ENCODE measurements around the gene GOLM1. TPM values are rescaled to one million over a fixed set of nuclear protein-coding genes. Genes with fewer than 3 reads are reported as not detected.
A peak's percentile ranks its signal among the peaks of the same experiment; 100 is the strongest.

GOLM1 gene
- total and polyA plus RNA-seq, 11 donors = 1.9 to 16.8 (median 3.8) TPM

- WGBS, 4 donors = 72 to 81% (median 76%) methylated on average over 16 to 17 of the region's 17 CpGs
- intact Hi-C loops (cut with DNase I) = no loop called here
- H3K4me3 ChIP-seq = no peak overlapping the region
- H3K36me3 ChIP-seq = peaks cover 0 to 28% (median 4%) of the 10 kb centered on the region in 9 donors
- H3K9me3 ChIP-seq = no peaks in the 10 kb centered on the region
- H3K4me1 ChIP-seq = no peaks in the 10 kb centered on the region
- H3K27ac ChIP-seq = no peak overlapping the region
- no peak for ATAC-seq
- DNase-seq = no peak
- no peak for TF ChIP-seq POLR2A (IDR thresholded peaks at IDR 0.05)
- TF ChIP-seq CTCF (IDR thresholded peaks at IDR 0.05) = peak in 8 of 12 donors; percentile 9 to 43 (median 23)
- H3K27me3 ChIP-seq = no peaks in the 10 kb centered on the region
Measured at GRCh38 chr9:86034863-86035734, 64.3 kb downstream of the GOLM1 start.

GRCh38 chr9:86027767-86028166, 71.6 kb downstream of the GOLM1 start:
- intact Hi-C loops (cut with DNase I) = no loop called here

GRCh38 chr9:86022687-86023266, 76.6 kb downstream of the GOLM1 start:
- WGBS, 4 donors = 68 to 73% (median 72%) methylated on average over 3 of the region's 3 CpGs
- no peaks in the 10 kb centered on the region for H3K27me3 ChIP-seq
- peaks cover 0 to 99% (median 90%) of the 10 kb centered on the region in 9 donors for H3K36me3 ChIP-seq
- intact Hi-C loops (cut with DNase I) = no loop called here
- no peak overlapping the region for H3K4me3 ChIP-seq
- DNase-seq (no peak), ATAC-seq (no peak)
- no peak overlapping the region for H3K27ac ChIP-seq
- H3K9me3 ChIP-seq = peaks cover 0 to under 1% (median 0%) of the 10 kb centered on the region in 12 donors
- H3K4me1 ChIP-seq = peaks cover 0 to 3% (median 0%) of the 10 kb centered on the region in 12 donors
- TF ChIP-seq POLR2A (IDR thresholded peaks at IDR 0.05) (no peak), CTCF (IDR thresholded peaks at IDR 0.05) (no peak)

More at GRCh38 chr9:86027767-86028166, 71.6 kb downstream of the GOLM1 start:
- no peak for ATAC-seq
- no peak overlapping the region for H3K4me3 ChIP-seq
- H3K4me1 ChIP-seq = no peaks in the 10 kb centered on the region
- peaks cover 0 to 6% (median 0%) of the 10 kb centered on the region in 12 donors for H3K9me3 ChIP-seq
- 94 to 99% (median 96%) methylated on average over 4 of the region's 4 CpGs for WGBS, 4 donors
- DNase-seq = no peak
- H3K27ac ChIP-seq = no peak overlapping the region
- H3K36me3 ChIP-seq = peaks cover 0 to 64% (median 52%) of the 10 kb centered on the region in 9 donors
- TF ChIP-seq CTCF (IDR thresholded peaks at IDR 0.05) = no peak
- H3K27me3 ChIP-seq = no peaks in the 10 kb centered on the region

- Histone ChIP-seq H3K9me3 (no peaks in the 10 kb centered on the region), H3K4me1 (peaks cover 0 to 3% (median 0%) of the 10 kb centered on the region in 12 donors), H3K4me3 (no peak overlapping the region), H3K36me3 (peaks cover 0 to 99% (median 90%) of the 10 kb centered on the region in 9 donors), H3K27me3 (no peaks in the 10 kb centered on the region), H3K27ac (no peak overlapping the region)
- ATAC-seq (no peak), DNase-seq (no peak)
- 82 to 89% (median 88%) methylated on average over 6 of the region's 6 CpGs for WGBS, 4 donors
- intact Hi-C loops (cut with DNase I) = no loop called here
- TF ChIP-seq CTCF (IDR thresholded peaks at IDR 0.05) (no peak), POLR2A (IDR thresholded peaks at IDR 0.05) (no peak)
Measured at GRCh38 chr9:86021166-86021565, 78.2 kb downstream of the GOLM1 start.

All from heart left ventricle (tissue), 16 donors.